HFF-Myc (cell line): ENCODE measurements around the gene RIN3.

Source experiments
- DNase-seq: peaks from one replicate; pipeline ENCODE4 v3.0.0-alpha.2; 2011; ENCODE audit warnings: low read depth; ENCODE audit errors: extremely low read depth
- H3K4me3 ChIP-seq: replicated peaks from 2 replicates; pipeline ENCODE4 v1.5.1; 2011; ENCODE audit warnings: low read depth, mild to moderate bottlenecking, control low read depth, low read length
- CTCF ChIP-seq: IDR thresholded peaks from 2 replicates; pipeline ENCODE4 v1.5.1; 2012; ENCODE audit warnings: mild to moderate bottlenecking, low read depth, low read length, control low read depth; ENCODE audit errors: missing control alignments

Gene RIN3

DNA sequence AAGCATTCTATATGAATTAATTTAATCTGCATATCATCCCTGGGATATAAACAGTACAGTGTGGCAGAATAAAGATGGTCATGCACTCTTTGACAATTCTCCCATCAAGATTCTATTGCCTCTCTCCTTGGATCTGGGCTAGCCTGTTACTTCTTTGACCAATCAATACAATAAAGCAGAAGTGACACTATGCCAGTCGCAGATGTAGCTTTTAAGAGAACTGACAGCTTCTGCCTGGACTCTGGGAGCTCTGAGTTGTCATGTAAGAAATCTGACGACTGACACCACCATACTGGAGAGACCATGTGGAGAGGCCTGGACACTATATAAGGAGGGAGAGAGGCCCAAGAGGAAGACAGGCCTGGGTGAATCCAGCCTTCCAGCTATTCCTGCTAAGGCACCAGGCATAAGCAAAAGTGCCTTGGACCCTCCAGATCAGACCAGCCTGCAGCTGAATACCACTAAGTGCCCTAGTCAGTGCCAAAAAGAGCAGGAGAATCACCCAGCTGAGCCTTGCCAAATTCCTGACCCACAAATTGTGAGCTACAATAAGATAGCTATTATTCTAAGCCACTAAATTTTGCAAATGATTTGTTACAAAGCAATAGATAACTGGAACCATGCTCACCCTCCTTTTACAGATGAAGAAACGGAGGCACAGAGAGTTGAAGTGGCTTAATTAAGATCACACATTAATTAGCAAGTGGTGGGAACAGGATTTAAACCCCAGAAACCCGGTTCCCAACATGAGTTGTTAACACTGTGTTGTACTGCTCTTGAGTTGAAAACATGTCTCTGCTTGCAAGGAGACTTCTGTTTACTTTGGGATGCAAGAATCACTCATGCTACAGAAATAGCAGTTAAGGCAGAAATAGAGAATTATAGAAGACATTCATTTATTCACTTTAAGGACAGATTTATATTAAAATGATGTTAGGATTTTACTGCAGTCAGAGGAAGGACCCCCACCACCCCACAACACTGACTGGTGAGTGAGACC, 84.6 kb downstream of the RIN3 start:
- DNase-seq: no peak
- TF ChIP-seq CTCF: no peak
- H3K4me3 ChIP-seq: no peak overlapping the region

GRCh38 chr14:92599811-92600210, 86.2 kb downstream of the RIN3 start:
- H3K4me3 ChIP-seq: no peak overlapping the region
- no peak for DNase-seq
- TF ChIP-seq CTCF: no peak

DNA sequence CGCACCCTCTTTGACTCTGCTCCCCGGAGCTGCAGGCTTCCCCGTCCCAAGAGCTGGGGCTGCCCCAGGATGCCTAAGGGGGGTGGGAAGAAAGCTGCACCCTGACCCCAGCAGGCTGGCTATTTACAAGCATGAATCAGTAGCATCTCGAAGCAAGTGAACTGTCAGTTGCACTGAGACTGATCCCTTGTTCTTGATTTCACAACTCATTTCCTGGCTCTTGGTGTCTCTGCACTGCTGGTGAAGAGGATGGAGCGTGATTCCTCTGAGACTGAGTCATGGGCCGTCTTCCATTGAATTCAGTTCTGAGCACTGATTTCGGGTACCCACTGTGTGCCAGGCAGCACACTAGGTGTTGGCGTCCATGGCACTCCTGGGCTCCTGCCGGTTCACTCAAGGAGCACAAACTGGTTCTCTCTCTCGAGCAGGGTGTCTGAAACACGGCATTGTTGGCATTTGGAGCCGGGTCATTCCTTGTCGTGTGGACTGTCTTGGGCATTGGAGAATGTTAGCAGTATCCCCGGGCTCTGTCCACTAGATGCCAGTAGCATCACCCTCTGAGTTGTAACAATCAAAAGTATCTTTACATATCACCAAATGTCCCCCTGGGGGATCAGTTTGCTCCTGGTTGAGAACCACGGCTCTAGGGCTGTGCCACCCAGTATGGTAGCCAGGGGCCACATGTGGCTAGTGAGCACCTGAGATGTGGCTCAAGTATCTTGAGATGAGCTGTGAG, 86.9 kb downstream of the RIN3 start:
- no peak for DNase-seq
- no peak overlapping the region for H3K4me3 ChIP-seq
- no peak for TF ChIP-seq CTCF

DNA sequence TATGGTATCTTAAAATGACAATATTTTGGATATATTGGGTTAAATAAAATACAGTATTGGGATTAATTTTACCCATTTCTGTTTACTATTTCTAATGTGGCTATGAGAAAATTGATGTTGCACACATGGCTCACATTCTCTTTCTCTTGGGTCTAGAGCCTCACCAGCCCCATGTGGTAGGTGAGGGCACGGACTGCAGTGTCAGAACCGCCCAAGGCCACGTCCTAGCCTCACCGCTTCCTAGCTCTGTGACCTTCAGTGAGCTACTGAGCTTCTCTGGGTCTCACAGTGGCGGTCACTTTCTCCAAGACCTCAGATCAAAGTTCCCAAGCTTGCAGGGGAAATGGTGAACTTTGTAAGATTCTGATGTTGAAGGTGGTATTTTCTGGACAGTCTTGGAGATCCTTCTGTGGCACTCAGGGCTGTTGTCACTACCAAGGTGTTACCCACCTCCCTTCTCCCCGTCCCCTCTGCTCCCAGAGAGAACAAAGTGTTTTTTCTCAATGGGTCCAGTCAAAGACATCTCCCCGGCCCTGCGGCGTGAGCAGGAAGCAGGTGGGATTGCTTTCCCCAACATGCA, 87.6 kb downstream of the RIN3 start:
- TF ChIP-seq CTCF: no peak
- no peak for DNase-seq
- H3K4me3 ChIP-seq: no peak overlapping the region

DNA sequence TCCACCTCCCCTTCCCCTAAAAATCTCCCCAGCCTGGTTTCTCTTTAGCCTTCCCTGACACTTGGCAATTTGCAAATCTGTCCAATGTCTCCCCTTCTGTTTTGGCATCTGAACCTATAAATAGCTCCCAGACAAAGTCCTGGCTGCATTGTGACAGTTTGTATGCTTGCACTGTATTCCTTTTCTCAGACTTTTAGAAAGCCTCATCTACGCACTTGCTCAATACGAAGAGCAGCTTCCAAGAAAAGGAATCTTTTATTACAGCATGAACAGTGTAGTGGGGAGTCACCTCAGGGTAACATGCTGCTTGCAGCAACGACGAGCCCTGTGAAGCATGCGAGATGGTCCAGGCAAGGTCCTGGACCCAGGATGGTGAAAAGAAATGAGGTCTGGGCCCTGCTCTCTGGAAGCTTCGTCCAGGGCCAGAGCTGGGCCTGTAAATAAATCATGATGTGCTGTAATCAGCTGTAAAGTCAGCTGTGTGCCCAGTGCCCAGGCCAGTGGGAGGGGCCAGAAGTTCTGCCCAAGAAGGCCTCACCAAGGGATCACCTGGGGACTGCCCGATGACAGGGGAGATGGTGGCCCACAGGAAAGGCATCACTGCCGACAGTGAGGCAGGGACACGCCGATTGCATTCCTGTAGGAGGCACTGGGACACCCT, 88.3 kb downstream of the RIN3 start:
- no peak for DNase-seq
- H3K4me3 ChIP-seq: no peak overlapping the region
- no peak for TF ChIP-seq CTCF
